Measurements from ENCODE around the gene TAS2R8. TPM values are rescaled to one million over a fixed set of nuclear protein-coding genes. Genes with fewer than 3 reads are reported as not detected.
"Not testable (repeated sequence)": the region's sequence is repeated elsewhere in the genome, so short reads cannot be mapped to it uniquely, and the experiment has no call there.

TAS2R8 gene
- total and polyA plus RNA-seq, 2 donors = 0.58 TPM; not detected in 1

DNA sequence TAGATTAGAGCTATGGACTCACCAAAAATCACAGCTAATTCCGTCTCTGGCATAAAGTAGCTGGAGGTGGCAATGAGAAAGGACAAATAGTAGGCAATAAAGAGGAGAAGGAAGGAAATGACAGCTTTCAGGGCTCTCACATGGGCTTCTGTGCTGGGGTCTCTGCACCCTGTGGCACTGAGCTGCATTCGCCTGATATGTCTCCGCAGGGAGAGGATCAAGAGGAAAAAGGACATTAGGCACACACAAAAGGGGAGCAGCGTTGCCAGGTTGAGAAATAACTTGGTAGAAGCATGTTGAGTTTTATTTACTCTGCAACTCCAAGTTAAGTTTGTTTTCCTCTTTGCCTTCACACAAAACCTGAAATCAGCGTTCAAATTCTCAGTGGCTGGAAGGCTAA, 5.3 kb downstream of the TAS2R8 start:
- H3K36me3 ChIP-seq (ENCODE audit: insufficient read depth) = no peaks in the 10 kb centered on the region
- no peaks in the 10 kb centered on the region for H3K4me1 ChIP-seq (ENCODE audit: insufficient read depth)
- WGBS = 45% methylated on average over 5 of the region's 5 CpGs
- H3K4me3 ChIP-seq (ENCODE audit: low read depth, low read length) = no peak overlapping the region
- H3K27ac ChIP-seq (ENCODE audit: low read depth) = no peak overlapping the region
- no peak for DNase-seq (ENCODE audit: extremely low spot score)

DNA sequence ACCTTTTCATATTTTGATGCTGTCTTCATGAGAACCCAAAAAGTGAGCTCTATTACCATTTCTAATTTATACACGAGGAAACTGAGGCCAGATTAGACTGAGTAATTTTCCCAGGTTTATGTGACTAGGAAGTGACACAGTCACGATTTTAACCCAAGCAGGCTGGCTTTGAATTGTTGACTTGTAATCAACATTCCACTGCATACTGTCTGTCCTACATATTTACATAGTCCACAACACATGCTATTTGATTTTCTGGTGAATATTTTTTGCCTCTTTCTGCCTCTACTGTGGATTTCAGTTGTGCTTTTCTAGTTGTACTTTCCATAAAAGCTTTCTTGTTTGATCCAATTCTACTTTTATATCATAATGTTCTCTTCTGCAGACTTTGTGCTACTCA, 12.9 kb downstream of the TAS2R8 start:
- 55% methylated on average over 2 of the region's 2 CpGs for WGBS
- DNase-seq (ENCODE audit: extremely low spot score) = no peak
- Histone ChIP-seq H3K36me3 (ENCODE audit: insufficient read depth) (no peaks in the 10 kb centered on the region), H3K27ac (ENCODE audit: low read depth) (no peak overlapping the region), H3K4me1 (ENCODE audit: insufficient read depth) (no peaks in the 10 kb centered on the region), H3K4me3 (ENCODE audit: low read depth, low read length) (no peak overlapping the region)

DNA sequence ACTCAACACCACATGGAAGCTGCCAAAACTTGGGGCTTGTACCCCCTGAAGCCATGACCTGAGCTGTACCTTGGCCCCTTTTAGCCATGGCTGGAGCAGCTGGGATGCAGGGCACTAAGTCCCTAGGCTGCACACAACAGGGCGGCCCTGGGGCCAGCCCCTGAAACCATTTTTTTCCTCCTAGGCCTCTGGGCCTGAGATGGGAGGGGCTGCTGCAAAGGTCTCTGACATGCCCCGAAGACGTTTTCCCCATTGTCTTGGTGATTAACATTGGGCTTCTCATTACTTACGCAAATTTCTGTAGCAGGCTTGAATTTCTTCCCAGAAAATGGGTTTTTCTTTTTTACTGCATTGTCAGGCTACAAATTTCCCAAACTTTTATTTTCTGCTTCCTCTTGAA, 15.3 kb downstream of the TAS2R8 start:
- not testable (repeated sequence) for H3K4me3 ChIP-seq (ENCODE audit: low read depth, low read length); DNase-seq (ENCODE audit: extremely low spot score)
- 88% methylated on average over 4 of the region's 4 CpGs for WGBS

DNA sequence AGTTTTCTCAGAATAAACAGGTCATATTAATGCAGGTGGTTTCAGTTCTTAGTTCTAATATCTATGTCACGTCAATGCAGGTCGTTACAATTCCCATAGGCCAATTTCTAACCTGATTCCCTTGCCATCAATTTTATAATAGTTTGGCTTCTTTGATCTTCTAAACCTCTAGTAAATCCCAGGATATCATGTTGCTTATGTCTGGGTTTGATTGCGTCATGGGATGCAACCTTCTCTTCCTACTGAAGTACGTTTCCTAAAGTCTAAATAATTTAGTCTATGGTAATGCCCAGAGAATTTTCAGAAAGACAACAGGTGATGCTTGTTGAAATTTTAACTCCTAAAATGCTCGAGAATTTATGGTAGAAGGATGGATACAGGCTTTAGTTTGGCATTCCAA, 23.8 kb downstream of the TAS2R8 start:
- H3K36me3 ChIP-seq (ENCODE audit: insufficient read depth) = no peaks in the 10 kb centered on the region
- WGBS = 37% methylated on average over 5 of the region's 5 CpGs
- no peak for DNase-seq (ENCODE audit: extremely low spot score)
- H3K27ac ChIP-seq (ENCODE audit: low read depth) = no peak overlapping the region
- H3K4me1 ChIP-seq (ENCODE audit: insufficient read depth) = no peaks in the 10 kb centered on the region
- H3K4me3 ChIP-seq (ENCODE audit: low read depth, low read length) = no peak overlapping the region

More for the DNA sequence above, 15.3 kb downstream of the TAS2R8 start:
- not testable (repeated sequence) for H3K4me1 ChIP-seq (ENCODE audit: insufficient read depth); H3K27ac ChIP-seq (ENCODE audit: low read depth); H3K36me3 ChIP-seq (ENCODE audit: insufficient read depth)

- no peaks in the 10 kb centered on the region for H3K36me3 ChIP-seq (ENCODE audit: insufficient read depth)
- H3K27ac ChIP-seq (ENCODE audit: low read depth) = no peak overlapping the region
- no peak overlapping the region for H3K4me3 ChIP-seq (ENCODE audit: low read depth, low read length)
- no peak for DNase-seq (ENCODE audit: extremely low spot score)
- 86% methylated on average over 2 of the region's 2 CpGs for WGBS
- no peaks in the 10 kb centered on the region for H3K4me1 ChIP-seq (ENCODE audit: insufficient read depth)
These were observed 28.0 kb downstream of the TAS2R8 start for GRCh38 chr12:10779103-10779502.

DNA sequence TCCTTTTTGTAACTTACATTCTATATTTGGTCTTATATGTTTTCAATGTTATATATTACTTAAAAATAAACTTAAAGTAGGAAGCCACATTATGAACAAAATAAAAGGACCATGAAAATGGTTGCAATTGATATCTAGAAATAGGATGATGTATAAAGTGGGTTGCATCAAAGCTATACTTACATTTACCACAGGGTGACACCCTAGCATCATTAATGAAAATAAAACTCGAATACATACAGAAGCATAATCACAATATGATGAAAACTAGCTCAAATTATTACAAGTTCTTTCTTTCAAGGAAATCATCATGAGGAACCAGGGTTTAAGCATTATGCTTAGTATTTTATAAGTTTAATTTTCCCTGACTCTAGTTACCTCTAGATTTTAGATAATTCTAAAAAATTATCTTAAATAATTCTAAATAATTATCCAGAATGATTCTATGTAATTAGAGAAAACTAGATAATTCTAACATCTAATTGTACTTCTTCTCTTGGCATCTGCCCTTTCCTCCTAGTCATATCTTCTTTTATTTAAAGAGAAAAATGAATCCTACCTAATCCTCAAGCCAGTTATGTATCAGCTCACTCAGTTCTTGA, 35.9 kb downstream of the TAS2R8 start:
- WGBS = 0% methylated on average over 1 of the region's 1 CpG
- DNase-seq (ENCODE audit: extremely low spot score) = no peak
- H3K27ac ChIP-seq (ENCODE audit: low read depth) = no peak overlapping the region
- no peaks in the 10 kb centered on the region for H3K4me1 ChIP-seq (ENCODE audit: insufficient read depth)
- H3K4me3 ChIP-seq (ENCODE audit: low read depth, low read length) = no peak overlapping the region
- no peaks in the 10 kb centered on the region for H3K36me3 ChIP-seq (ENCODE audit: insufficient read depth)

GRCh38 chr12:10759657-10760056, 47.4 kb downstream of the TAS2R8 start:
- 22% methylated on average over 2 of the region's 2 CpGs for WGBS
- Histone ChIP-seq H3K4me3 (ENCODE audit: low read depth, low read length) (no peak overlapping the region), H3K4me1 (ENCODE audit: insufficient read depth) (no peaks in the 10 kb centered on the region), H3K36me3 (ENCODE audit: insufficient read depth) (no peaks in the 10 kb centered on the region), H3K27ac (ENCODE audit: low read depth) (no peak overlapping the region)
- DNase-seq (ENCODE audit: extremely low spot score) = no peak

- WGBS = 84% methylated on average over 4 of the region's 4 CpGs
- Histone ChIP-seq H3K36me3 (ENCODE audit: insufficient read depth) (no peaks in the 10 kb centered on the region), H3K27ac (ENCODE audit: low read depth) (no peak overlapping the region), H3K4me1 (ENCODE audit: insufficient read depth) (no peaks in the 10 kb centered on the region), H3K4me3 (ENCODE audit: low read depth, low read length) (no peak overlapping the region)
- no peak for DNase-seq (ENCODE audit: extremely low spot score)
These were observed 50.9 kb downstream of the TAS2R8 start for GRCh38 chr12:10756194-10756593.

Small RNA genes within 50 kb of the gene (small RNA-seq; reads per million reads assigned to genes)
- not detected for gene PRR4

Other genes starting within 250 kb of the TAS2R8 start
- 49.6 TPM for gene MAGOHB, start 193.7 kb downstream of the TAS2R8 start, total RNA-seq
- 18.0 TPM for gene MAGOHB, start 193.7 kb downstream of the TAS2R8 start, polyA plus RNA-seq
- 5.0 TPM for gene STYK1, start 133.2 kb downstream of the TAS2R8 start, total RNA-seq
- gene STYK1, start 133.2 kb downstream of the TAS2R8 start, polyA plus RNA-seq = 1.1 TPM
- gene YBX3, start 84.0 kb downstream of the TAS2R8 start, total RNA-seq = 100.0 TPM
- gene YBX3, start 84.0 kb downstream of the TAS2R8 start, polyA plus RNA-seq = 523 TPM
- not detected for gene TAS2R7, start 4.7 kb downstream of the TAS2R8 start, total RNA-seq
- not detected for gene TAS2R7, start 4.7 kb downstream of the TAS2R8 start, polyA plus RNA-seq
- gene TAS2R9, start 2.9 kb upstream of the TAS2R8 start, total RNA-seq = 0.37 TPM
- gene TAS2R9, start 2.9 kb upstream of the TAS2R8 start, polyA plus RNA-seq = not detected
- gene TAS2R10, start 19.1 kb upstream of the TAS2R8 start, total RNA-seq = 7.8 TPM
- gene TAS2R10, start 19.1 kb upstream of the TAS2R8 start, polyA plus RNA-seq = not detected
- gene PRR4, start 42.2 kb upstream of the TAS2R8 start, total RNA-seq = 4.4 TPM
- gene PRR4, start 42.2 kb upstream of the TAS2R8 start, polyA plus RNA-seq = 2.0 TPM
- 103 TPM for gene PRH1, start 77.0 kb upstream of the TAS2R8 start, total RNA-seq
- 4.5 TPM for gene PRH1, start 77.0 kb upstream of the TAS2R8 start, polyA plus RNA-seq
- 14.3 TPM for gene TAS2R13, start 102.3 kb upstream of the TAS2R8 start, total RNA-seq
- gene TAS2R13, start 102.3 kb upstream of the TAS2R8 start, polyA plus RNA-seq = not detected
- not detected for gene PRH2, start 122.0 kb upstream of the TAS2R8 start, total RNA-seq
- not detected for gene PRH2, start 122.0 kb upstream of the TAS2R8 start, polyA plus RNA-seq
- gene TAS2R14, start 132.0 kb upstream of the TAS2R8 start, total RNA-seq = 20.3 TPM
- 1.2 TPM for gene TAS2R14, start 132.0 kb upstream of the TAS2R8 start, polyA plus RNA-seq
- gene TAS2R50, start 179.6 kb upstream of the TAS2R8 start, total RNA-seq = 20.0 TPM
- gene TAS2R50, start 179.6 kb upstream of the TAS2R8 start, polyA plus RNA-seq = not detected
- 23.7 TPM for gene TAS2R20, start 191.0 kb upstream of the TAS2R8 start, total RNA-seq
- 0.22 TPM for gene TAS2R20, start 191.0 kb upstream of the TAS2R8 start, polyA plus RNA-seq
- 24.5 TPM for gene TAS2R19, start 215.3 kb upstream of the TAS2R8 start, total RNA-seq
- gene TAS2R19, start 215.3 kb upstream of the TAS2R8 start, polyA plus RNA-seq = 0.24 TPM
- gene TAS2R31, start 224.1 kb upstream of the TAS2R8 start, total RNA-seq = 27.1 TPM
- 0.15 TPM for gene TAS2R31, start 224.1 kb upstream of the TAS2R8 start, polyA plus RNA-seq